HepG2 (cell line): ENCODE measurements around the gene CDC6. TPM values are rescaled to one million over a fixed set of nuclear protein-coding genes. Genes with fewer than 3 reads are reported as not detected.
A peak's percentile ranks its signal among the peaks of the same experiment; 100 is the strongest.

Source experiments
- E2F2 ChIP-seq: sonication (generic); formaldehyde crosslinking; IDR thresholded peaks from 2 replicates; pipeline ENCODE4 v1.4.0; 2020; ENCODE audit warnings: missing genetic modification reagents, borderline replicate concordance
- EP300 ChIP-seq, 3 experiments: sonication (generic) in 1 of 3; formaldehyde crosslinking in 1 of 3; IDR thresholded peaks; 2 replicates each; pipeline versions ENCODE4 v1.5.1 to v1.6.1; 2011 to 2020; ENCODE audit warnings: low read depth in 2 of 3, low read length in 2 of 3, borderline replicate concordance in 1 of 3, improper control_type of control experiment in 1 of 3, mild to moderate bottlenecking in 1 of 3, missing genetic modification reagents in 1 of 3, moderate library complexity in 1 of 3
- HNF4A ChIP-seq: sonication (generic); formaldehyde crosslinking; IDR thresholded peaks from 2 replicates; pipeline ENCODE4 v1.4.0; 2020; ENCODE audit warnings: missing genetic modification reagents
- IKZF4 ChIP-seq: sonication (generic); formaldehyde crosslinking; IDR thresholded peaks from 2 replicates; pipeline ENCODE4 v1.5.1; 2020; ENCODE audit warnings: borderline replicate concordance, mild to moderate bottlenecking, low read depth, missing genetic modification reagents; ENCODE audit errors: not compliant biosample characterization
- KDM2A ChIP-seq: sonication (generic); formaldehyde crosslinking; IDR thresholded peaks from 2 replicates; pipeline ENCODE4 v1.4.0; 2020; ENCODE audit warnings: low read depth, missing genetic modification reagents, borderline replicate concordance
- MTA3 ChIP-seq: sonication (generic); formaldehyde crosslinking; IDR thresholded peaks from 2 replicates; pipeline ENCODE4 v1.4.0; 2020; ENCODE audit warnings: missing genetic modification reagents
- PCBP1 ChIP-seq: fragments of 200-400 bp; formaldehyde crosslinking; IDR thresholded peaks from 2 replicates; pipeline ENCODE4 v1.6.1; 2017; ENCODE audit warnings: mild to moderate bottlenecking, low read depth, low read length, borderline replicate concordance
- RORA ChIP-seq: sonication (generic); formaldehyde crosslinking; IDR thresholded peaks from 2 replicates; pipeline ENCODE4 v1.5.0; 2020; ENCODE audit warnings: mild to moderate bottlenecking, missing genetic modification reagents, moderate library complexity
- U2AF2 ChIP-seq: fragments of 200-400 bp; formaldehyde crosslinking; IDR thresholded peaks from 2 replicates; pipeline ENCODE4 v1.6.1; 2017; ENCODE audit warnings: low read depth, mild to moderate bottlenecking, low read length
- YEATS4 ChIP-seq: sonication (generic); formaldehyde crosslinking; IDR thresholded peaks from 2 replicates; pipeline ENCODE4 v1.4.0; 2020; ENCODE audit warnings: missing genetic modification reagents, borderline replicate concordance
- ZHX2 ChIP-seq, 2 experiments: sonication (generic) in 1 of 2; formaldehyde crosslinking in 1 of 2; IDR thresholded peaks; 2 replicates each; pipeline versions ENCODE4 v1.6.1 to v1.9.0; 2014 to 2022; ENCODE audit warnings: antibody characterized with exemption in 1 of 2, borderline replicate concordance in 1 of 2, inconsistent platforms in 1 of 2, low read depth in 1 of 2, missing genetic modification reagents in 1 of 2
- ZNF160 ChIP-seq: sonication (generic); formaldehyde crosslinking; IDR thresholded peaks from 2 replicates; pipeline ENCODE4 v1.8.0; 2022; ENCODE audit warnings: mild to moderate bottlenecking, inconsistent platforms, missing genetic modification reagents
- ZNF17 ChIP-seq: sonication (generic); formaldehyde crosslinking; IDR thresholded peaks from 2 replicates; pipeline ENCODE4 v1.5.0; 2020; ENCODE audit warnings: mild to moderate bottlenecking, missing genetic modification reagents
- ZNF180 ChIP-seq: sonication (generic); formaldehyde crosslinking; IDR thresholded peaks from 2 replicates; pipeline ENCODE4 v1.4.0; 2020; ENCODE audit warnings: low read depth, missing genetic modification reagents, borderline replicate concordance
- ZNF639 ChIP-seq: conservative IDR thresholded peaks from 2 replicates; pipeline ENCODE4 v1.6.1; 2018; ENCODE audit warnings: missing genetic modification reagents
- ZNF776 ChIP-seq: sonication (generic); formaldehyde crosslinking; IDR thresholded peaks from 2 replicates; pipeline ENCODE4 v1.4.0; 2020; ENCODE audit warnings: mild to moderate bottlenecking, missing genetic modification reagents
- ZSCAN12 ChIP-seq: sonication (generic); formaldehyde crosslinking; IDR thresholded peaks from 2 replicates; pipeline ENCODE4 v1.9.0; 2021; ENCODE audit warnings: mild to moderate bottlenecking, missing genetic modification reagents
- polyA plus RNA-seq, 8 experiments: library from polyadenylated mRNA; depleted of rRNA in 3 of 8; stranded (reverse) in 7 of 8; unstranded in 1 of 8; fragments of >200 nt; fragmentation: Illumina TruSeq in 4 of 8; extraction: Trizol in 4 of 8; gene quantifications; 2 replicates each; pipeline versions ENCODE4 v1.2.1 to v1.2.3, GENCODE V29; 2011 to 2016; ENCODE audit warnings: low read depth in 4 of 8, missing spikeins in 1 of 8, mixed read lengths in 1 of 8; ENCODE audit not compliant: insufficient read depth in 1 of 8
- total RNA-seq, 5 experiments: library from RNA; depleted of rRNA; stranded (reverse); fragments of >200 nt; fragmentation: Illumina TruSeq; extraction: Trizol; gene quantifications; 2 replicates each; pipeline ENCODE4 v1.2.3, GENCODE V29; 2016; ENCODE audit warnings: low read depth in 1 of 5

Gene CDC6
- total and polyA plus RNA-seq, 2 of the 13 experiments (the other 11 are each of a cell fraction or from before 2014, with no cell fraction given): 17.4 to 114 TPM

GRCh38 chr17:40326014-40326831 is 38.5 kb downstream of the CDC6 start (continued):
- TF ChIP-seq E2F2 (CRISPR knock-in tag) (no peak), HNF4A (CRISPR knock-in tag) (peak; percentile 63; the same call in 1 of the 2 replicates), KDM2A (CRISPR knock-in tag) (no peak; the same call in 1 of the 2 replicates), ZSCAN12 (CRISPR knock-in tag) (no peak), ZNF776 (CRISPR knock-in tag) (no peak), ZHX2 (IDR thresholded peaks at IDR 0.05; ENCODE audit: low read depth) (no peak), ZHX2 (CRISPR knock-in tag; IDR thresholded peaks at IDR 0.05; ENCODE audit: borderline replicate concordance) (no peak), PCBP1 (no peak), MTA3 (CRISPR knock-in tag) (no peak), ZNF180 (CRISPR knock-in tag) (no peak), ZNF160 (CRISPR knock-in tag) (no peak), YEATS4 (CRISPR knock-in tag) (no peak), RORA (no peak), ZNF17 (CRISPR knock-in tag) (no peak), ZNF639 (CRISPR knock-in tag) (no peak), IKZF4 (no peak), U2AF2 (no peak), EP300 (IDR thresholded peaks at IDR 0.05; ENCODE audit: low read depth in 2 of 2, low read length in 2 of 2) (peak in 1 of 2 experiments; percentile 33; a peak in 1 of 4 replicates), EP300 (CRISPR knock-in tag; IDR thresholded peaks at IDR 0.05; ENCODE audit: borderline replicate concordance) (no peak)
